CD14-positive monocyte (primary cell): ENCODE data around the gene VPS35L. TPM values are rescaled to one million over a fixed set of nuclear protein-coding genes. Genes with fewer than 3 reads are reported as not detected.

ENCODE experiments used
- DNase-seq, 3 donors: peaks; one replicate each; pipeline ENCODE4 v3.0.0-alpha.2; 2011 to 2022
- H2AFZ ChIP-seq: 2 replicates; pipeline ENCODE4 v1.6.0; 2012; ENCODE audit warnings: mild to moderate bottlenecking, low read depth, low read length, inconsistent platforms; ENCODE audit not compliant: insufficient read depth, poor library complexity, severe bottlenecking
- H3K27ac ChIP-seq, 2 donors: 1 replicate in 1 of 2; 2 replicates in 1 of 2; pipeline ENCODE4 v1.5.1; 2012 to 2013; ENCODE audit warnings: low read length in 2 of 2, control low read depth in 1 of 2, inconsistent platforms in 1 of 2, low read depth in 1 of 2, mild to moderate bottlenecking in 1 of 2
- H3K27me3 ChIP-seq, 2 donors: one replicate each; pipeline versions ENCODE4 v1.6.0 to v1.6.1; 2011 to 2013; ENCODE audit warnings: low read length in 2 of 2; ENCODE audit not compliant: control insufficient read depth in 2 of 2, insufficient read depth in 2 of 2
- H3K36me3 ChIP-seq, 2 donors: replicated peaks in 1 of 2; 1 replicate in 1 of 2; 2 replicates in 1 of 2; pipeline versions ENCODE4 v1.5.1 to v1.6.1; 2012 to 2013; ENCODE audit warnings: low read length in 2 of 2, control low read depth in 1 of 2, inconsistent platforms in 1 of 2, mild to moderate bottlenecking in 1 of 2; ENCODE audit not compliant: insufficient read depth in 2 of 2, control insufficient read depth in 1 of 2
- H3K4me1 ChIP-seq, 2 donors: 1 replicate in 1 of 2; 2 replicates in 1 of 2; pipeline versions ENCODE4 v1.5.1 to v1.6.1; 2012 to 2013; ENCODE audit warnings: low read length in 2 of 2, control low read depth in 1 of 2, inconsistent platforms in 1 of 2, mild to moderate bottlenecking in 1 of 2, moderate library complexity in 1 of 2; ENCODE audit not compliant: insufficient read depth in 2 of 2, control insufficient read depth in 1 of 2
- H3K4me2 ChIP-seq: replicated peaks from 2 replicates; pipeline ENCODE3; 2012; ENCODE audit warnings: low read length, moderate library complexity, mild to moderate bottlenecking; ENCODE audit not compliant: poor library complexity, severe bottlenecking; ENCODE audit errors: extremely low read depth
- H3K4me3 ChIP-seq, 3 experiments: fragments of 200-600 bp in 1 of 3; sonication (generic) in 1 of 3; replicated peaks in 1 of 3; 1 replicate in 2 of 3; 2 replicates in 1 of 3; pipeline ENCODE4 v1.5.1; 2011 to 2013; ENCODE audit warnings: low read length in 3 of 3, mild to moderate bottlenecking in 3 of 3, control low read depth in 2 of 3, low read depth in 2 of 3, inconsistent platforms in 1 of 3, moderate library complexity in 1 of 3
- H3K79me2 ChIP-seq: 2 replicates; pipeline ENCODE4 v1.6.0; 2012; ENCODE audit warnings: mild to moderate bottlenecking, control low read depth, inconsistent platforms, low read length, moderate library complexity; ENCODE audit not compliant: insufficient read depth
- H3K9ac ChIP-seq: 2 replicates; pipeline ENCODE4 v1.6.0; 2017; ENCODE audit warnings: low read length, mild to moderate bottlenecking; ENCODE audit not compliant: insufficient read depth, poor library complexity, severe bottlenecking
- H3K9me3 ChIP-seq, 2 donors: replicated peaks in 1 of 2; 1 replicate in 1 of 2; 2 replicates in 1 of 2; pipeline versions ENCODE4 v1.5.1 to v1.6.1; 2012 to 2013; ENCODE audit warnings: low read length in 2 of 2, control low read depth in 1 of 2; ENCODE audit not compliant: control insufficient read depth in 1 of 2, insufficient read depth in 1 of 2
- H4K20me1 ChIP-seq: 2 replicates; pipeline ENCODE4 v1.6.0; 2012; ENCODE audit warnings: mild to moderate bottlenecking, low read length, control low read depth, moderate library complexity; ENCODE audit not compliant: insufficient read depth
- H3K27ac Mint-ChIP-seq, 7 donors: one replicate each; pipeline ENCODE4 v1.8.0; 2020; ENCODE audit warnings: mild to moderate bottlenecking in 7 of 7, mixed read lengths in 7 of 7, moderate library complexity in 6 of 7, inconsistent platforms in 2 of 7
- H3K27me3 Mint-ChIP-seq, 3 donors: one replicate each; pipeline ENCODE4 v1.8.0; 2021 to 2022; ENCODE audit warnings: low read depth in 3 of 3, mild to moderate bottlenecking in 3 of 3, mixed read lengths in 3 of 3, moderate library complexity in 3 of 3, inconsistent platforms in 1 of 3
- H3K36me3 Mint-ChIP-seq, 2 donors: one replicate each; pipeline ENCODE4 v1.8.0; 2020; ENCODE audit warnings: mixed read lengths in 2 of 2, inconsistent platforms in 1 of 2, mild to moderate bottlenecking in 1 of 2
- H3K4me1 Mint-ChIP-seq: one replicate; pipeline ENCODE4 v1.8.0; 2020; ENCODE audit warnings: mild to moderate bottlenecking, mixed read lengths
- H3K4me3 Mint-ChIP-seq, 2 donors: one replicate each; pipeline ENCODE4 v1.8.0; 2020; ENCODE audit warnings: mild to moderate bottlenecking in 2 of 2, mixed read lengths in 2 of 2, moderate library complexity in 1 of 2
- H3K9me3 Mint-ChIP-seq, 7 donors: one replicate each; pipeline ENCODE4 v1.8.0; 2020 to 2022; ENCODE audit warnings: mixed read lengths in 7 of 7, mild to moderate bottlenecking in 6 of 7, moderate library complexity in 6 of 7, inconsistent platforms in 2 of 7
- WGBS: methylation state at CpG from one replicate; pipeline ENCODE4 v1.1.5; 2013; ENCODE audit warnings: missing lambda C conversion rate; ENCODE audit not compliant: insufficient coverage; 5-methylcytosine and 5-hydroxymethylcytosine counted together
- intact Hi-C, 2 donors: fragments of 100-400 bp; cut with micrococcal nuclease; formaldehyde crosslinking; loops; one replicate each; pipeline versions ENCODE4 v1.15.0 to v1.15.1; 2023
- polyA plus RNA-seq, 3 donors: library from polyadenylated mRNA; depleted of rRNA in 1 of 3; unstranded in 2 of 3; stranded (reverse) in 1 of 3; fragments of 300-500 nt in 2 of 3; fragments of >200 nt in 1 of 3; fragmentation: Illumina TruSeq in 2 of 3; gene quantifications; 1 replicate in 2 of 3; 2 replicates in 1 of 3; pipeline ENCODE4 v1.2.3, GENCODE V29; 2012 to 2021
- TF ChIP-seq, protein P1 (sequence below): fragments of 200-600 bp; IDR thresholded peaks from one replicate; pipeline ENCODE4 v1.8.0; 2022; ENCODE audit warnings: antibody characterized with exemption, mild to moderate bottlenecking

VPS35L gene
- polyA plus RNA-seq, 3 donors, result 29.7 to 51.4 (median 48.8) TPM

DNA sequence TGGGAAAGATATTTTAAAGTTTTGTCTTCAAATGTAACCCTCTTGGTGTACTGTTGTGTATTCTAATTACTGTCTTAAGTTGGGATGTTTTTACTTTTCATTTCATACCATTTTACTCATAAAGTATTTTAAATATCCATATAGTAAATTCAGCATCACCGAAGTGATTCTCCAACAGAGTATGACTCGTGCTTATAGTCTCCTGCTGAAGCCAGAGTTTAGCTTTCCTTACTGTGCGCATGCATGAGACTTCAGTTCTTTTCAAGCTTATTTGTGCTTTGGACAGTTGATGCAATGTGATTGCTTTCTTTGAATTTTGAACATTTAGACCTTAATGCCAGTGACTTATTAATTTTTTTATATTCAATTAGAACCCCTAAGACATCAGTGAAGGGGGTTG is 7.4 kb upstream of the VPS35L start:
- Histone ChIP-seq H3K4me2 (no peak overlapping the region), H3K4me3 (no peak overlapping the region), H3K79me2 (no peaks in the 10 kb centered on the region), H3K36me3 (peaks cover 55 to 88% of the 10 kb centered on the region in 2 donors), H3K27ac (no peak overlapping the region), H2AFZ (no peak overlapping the region), H4K20me1 (no peaks in the 10 kb centered on the region), H3K9ac (no peak overlapping the region), H3K4me1 (no peaks in the 10 kb centered on the region), H3K9me3 (no peaks in the 10 kb centered on the region), H3K27me3 (no peaks in the 10 kb centered on the region)
- no CpG with 5 or more reads among the region's 3 CpGs for WGBS
- Mint-ChIP-seq H3K4me1 (no peaks in the 10 kb centered on the region), H3K9me3 (peaks cover 2 to 7% (median 4%) of the 10 kb centered on the region in 7 donors), H3K27ac (no peak overlapping the region), H3K36me3 (peaks cover 42 to 57% of the 10 kb centered on the region in 2 donors), H3K4me3 (no peak overlapping the region), H3K27me3 (no peaks in the 10 kb centered on the region)
- TF ChIP-seq, protein P1, sequence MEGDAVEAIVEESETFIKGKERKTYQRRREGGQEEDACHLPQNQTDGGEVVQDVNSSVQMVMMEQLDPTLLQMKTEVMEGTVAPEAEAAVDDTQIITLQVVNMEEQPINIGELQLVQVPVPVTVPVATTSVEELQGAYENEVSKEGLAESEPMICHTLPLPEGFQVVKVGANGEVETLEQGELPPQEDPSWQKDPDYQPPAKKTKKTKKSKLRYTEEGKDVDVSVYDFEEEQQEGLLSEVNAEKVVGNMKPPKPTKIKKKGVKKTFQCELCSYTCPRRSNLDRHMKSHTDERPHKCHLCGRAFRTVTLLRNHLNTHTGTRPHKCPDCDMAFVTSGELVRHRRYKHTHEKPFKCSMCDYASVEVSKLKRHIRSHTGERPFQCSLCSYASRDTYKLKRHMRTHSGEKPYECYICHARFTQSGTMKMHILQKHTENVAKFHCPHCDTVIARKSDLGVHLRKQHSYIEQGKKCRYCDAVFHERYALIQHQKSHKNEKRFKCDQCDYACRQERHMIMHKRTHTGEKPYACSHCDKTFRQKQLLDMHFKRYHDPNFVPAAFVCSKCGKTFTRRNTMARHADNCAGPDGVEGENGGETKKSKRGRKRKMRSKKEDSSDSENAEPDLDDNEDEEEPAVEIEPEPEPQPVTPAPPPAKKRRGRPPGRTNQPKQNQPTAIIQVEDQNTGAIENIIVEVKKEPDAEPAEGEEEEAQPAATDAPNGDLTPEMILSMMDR, result no peak
- DNase-seq, result no peak
- intact Hi-C loops, result no loop called here

DNA sequence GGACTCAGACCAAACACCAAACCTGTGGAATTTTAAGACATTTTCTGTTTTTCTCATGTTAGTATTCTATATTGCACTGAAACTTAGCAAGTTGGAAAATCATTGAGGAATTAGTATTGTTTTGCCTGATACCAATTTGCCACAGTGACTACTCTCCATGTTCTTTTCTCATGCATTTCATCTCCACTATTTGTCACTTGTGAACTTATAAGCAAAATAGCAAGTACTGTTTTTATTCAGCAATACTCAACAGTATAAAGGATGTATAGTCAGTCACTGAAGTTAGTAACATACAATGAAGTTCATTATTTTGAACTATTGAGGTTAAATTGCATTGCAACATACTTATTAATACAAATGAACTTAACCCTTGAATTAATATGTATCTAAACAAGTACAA is 5.8 kb upstream of the VPS35L start:
- no peaks in the 10 kb centered on the region for H3K27me3 ChIP-seq
- peaks cover 48 to 73% of the 10 kb centered on the region in 2 donors for H3K36me3 ChIP-seq
- Mint-ChIP-seq H3K27me3 (no peaks in the 10 kb centered on the region), H3K4me3 (no peak overlapping the region), H3K4me1 (peaks cover under 1% of the 10 kb centered on the region), H3K9me3 (no peaks in the 10 kb centered on the region), H3K27ac (no peak overlapping the region), H3K36me3 (peaks cover 30 to 42% of the 10 kb centered on the region in 2 donors)
- H3K4me3 ChIP-seq, result no peak overlapping the region
- DNase-seq, result no peak
- H3K9ac ChIP-seq, result no peak overlapping the region
- H3K9me3 ChIP-seq, result no peaks in the 10 kb centered on the region
- no peaks in the 10 kb centered on the region for H4K20me1 ChIP-seq
- no peak overlapping the region for H2AFZ ChIP-seq
- intact Hi-C loops, result loop anchor here in 1 of 2 donors (10.0 kb wide), 2 partner anchors 625 to 745 kb away; partner anchors contain the start of genes ARL6IP1 and SMG1
- TF ChIP-seq, protein P1, result no peak
- H3K4me2 ChIP-seq, result no peak overlapping the region
- H3K79me2 ChIP-seq, result no peaks in the 10 kb centered on the region
- H3K4me1 ChIP-seq, result peaks cover 2 to 3% of the 10 kb centered on the region in 2 donors
- no peak overlapping the region for H3K27ac ChIP-seq
